GM06990 (cell line): Measurements from ENCODE around the gene DPEP1.

Experiments used
- DNase-seq: peaks from one replicate; pipeline ENCODE4 v3.0.0-alpha.2; 2011; ENCODE audit not compliant: insufficient read length; ENCODE audit errors: extremely low read depth
- H3K27me3 ChIP-seq: replicated peaks from 2 replicates; pipeline ENCODE4 v1.6.0; 2011; ENCODE audit warnings: low read length; ENCODE audit not compliant: control insufficient read depth, insufficient read depth
- H3K36me3 ChIP-seq: 2 replicates; pipeline ENCODE4 v1.5.1; 2011; ENCODE audit warnings: low read length; ENCODE audit not compliant: control insufficient read depth, insufficient read depth
- H3K4me3 ChIP-seq: replicated peaks from 2 replicates; pipeline ENCODE4 v1.5.1; 2011; ENCODE audit warnings: low read depth, mild to moderate bottlenecking, control low read depth, low read length
- CTCF ChIP-seq: IDR thresholded peaks from 2 replicates; pipeline ENCODE4 v1.5.1; 2011; ENCODE audit warnings: low read length, control low read depth, mild to moderate bottlenecking, inconsistent platforms; ENCODE audit not compliant: insufficient read depth, poor library complexity, severe bottlenecking

The DPEP1 gene

GRCh38 chr16:89600427-89600826 lies 13.0 kb upstream of the DPEP1 start:
- no peak for TF ChIP-seq CTCF
- no peak overlapping the region for H3K4me3 ChIP-seq
- no peaks in the 10 kb centered on the region for H3K27me3 ChIP-seq
- no peaks in the 10 kb centered on the region for H3K36me3 ChIP-seq
- no peak for DNase-seq

- no peaks in the 10 kb centered on the region for H3K36me3 ChIP-seq
- DNase-seq = no peak
- no peaks in the 10 kb centered on the region for H3K27me3 ChIP-seq
- no peak for TF ChIP-seq CTCF
- H3K4me3 ChIP-seq = no peak overlapping the region
These were observed 12.5 kb upstream of the DPEP1 start for GRCh38 chr16:89600956-89601355.

GRCh38 chr16:89601906-89602272 lies 11.6 kb upstream of the DPEP1 start:
- Histone ChIP-seq H3K36me3 (no peaks in the 10 kb centered on the region), H3K27me3 (no peaks in the 10 kb centered on the region), H3K4me3 (no peak overlapping the region)
- DNase-seq = no peak
- no peak for TF ChIP-seq CTCF

GRCh38 chr16:89602273-89602951 lies 11.0 kb upstream of the DPEP1 start:
- Histone ChIP-seq H3K4me3 (no peak overlapping the region), H3K27me3 (no peaks in the 10 kb centered on the region), H3K36me3 (no peaks in the 10 kb centered on the region)
- no peak for DNase-seq
- no peak for TF ChIP-seq CTCF

GRCh38 chr16:89602952-89603590 lies 10.4 kb upstream of the DPEP1 start:
- H3K27me3 ChIP-seq = no peaks in the 10 kb centered on the region

More at GRCh38 chr16:89602952-89603590, 10.4 kb upstream of the DPEP1 start:
- Histone ChIP-seq H3K4me3 (no peak overlapping the region), H3K36me3 (no peaks in the 10 kb centered on the region)
- no peak for DNase-seq
- TF ChIP-seq CTCF = no peak
